OCI-LY7 (cell line): ENCODE measurements around the gene PINK1.

Source experiments
- CTCF ChIP-seq: fragments of 200-600 bp; sonication (generic); conservative IDR thresholded peaks from 2 replicates; pipeline ENCODE4 v1.5.1; 2014; ENCODE audit warnings: mild to moderate bottlenecking, antibody characterized with exemption, low read length, moderate library complexity, mixed read lengths
- EZH2phosphoT487 ChIP-seq: fragments of 200-600 bp; sonication (generic); IDR thresholded peaks from 2 replicates; pipeline ENCODE4 v1.6.1; 2018; ENCODE audit warnings: low read depth, borderline replicate concordance, mild to moderate bottlenecking, mixed run types, antibody characterized with exemption, low read length, moderate library complexity, mixed read lengths

GRCh38 chr1:20663969-20664715 lies 30.9 kb downstream of the PINK1 start:
- TF ChIP-seq CTCF (no peak), EZH2phosphoT487 (no peak)
